Measurements from ENCODE around the gene LITAF.

The LITAF gene

GRCh38 chr16:11570806-11571205 lies 15.9 kb downstream of the LITAF start:
- no peak overlapping the region for H3K9ac ChIP-seq (ENCODE audit: low read depth, low read length)
- no peak overlapping the region for H3K27ac ChIP-seq (ENCODE audit: low read depth, low read length)
- no peak overlapping the region for H3K4me3 ChIP-seq (ENCODE audit: low read depth, low read length)
- no peaks in the 10 kb centered on the region for H3K27me3 ChIP-seq (ENCODE audit: control insufficient read depth, insufficient read depth, low read length)
- peaks cover 6% of the 10 kb centered on the region; the same call in 1 of the 2 replicates for H3K4me1 ChIP-seq (ENCODE audit: control insufficient read depth, insufficient read depth, low read length)
- no peaks in the 10 kb centered on the region for H3K9me3 ChIP-seq (ENCODE audit: control insufficient read depth, insufficient read depth, low read length)
- H3K36me3 ChIP-seq (ENCODE audit: control insufficient read depth, insufficient read depth, low read length): no peaks in the 10 kb centered on the region

- H3K4me1 ChIP-seq (ENCODE audit: control insufficient read depth, insufficient read depth, low read length): peaks cover 9% of the 10 kb centered on the region; the same call in 1 of the 2 replicates
- H3K9me3 ChIP-seq (ENCODE audit: control insufficient read depth, insufficient read depth, low read length): no peaks in the 10 kb centered on the region
- no peaks in the 10 kb centered on the region for H3K36me3 ChIP-seq (ENCODE audit: control insufficient read depth, insufficient read depth, low read length)
- no peaks in the 10 kb centered on the region for H3K27me3 ChIP-seq (ENCODE audit: control insufficient read depth, insufficient read depth, low read length)
- no peak overlapping the region for H3K9ac ChIP-seq (ENCODE audit: low read depth, low read length)
- H3K4me3 ChIP-seq (ENCODE audit: low read depth, low read length): no peak overlapping the region
- no peak overlapping the region for H3K27ac ChIP-seq (ENCODE audit: low read depth, low read length)
These were observed 16.5 kb downstream of the LITAF start for GRCh38 chr16:11570258-11570657.

GRCh38 chr16:11566398-11566797 lies 20.3 kb downstream of the LITAF start:
- Histone ChIP-seq H3K36me3 (ENCODE audit: control insufficient read depth, insufficient read depth, low read length) (no peaks in the 10 kb centered on the region), H3K9ac (ENCODE audit: low read depth, low read length) (no peak overlapping the region), H3K4me1 (ENCODE audit: control insufficient read depth, insufficient read depth, low read length) (peaks cover 23% of the 10 kb centered on the region), H3K27me3 (ENCODE audit: control insufficient read depth, insufficient read depth, low read length) (no peaks in the 10 kb centered on the region), H3K4me3 (ENCODE audit: low read depth, low read length) (no peak overlapping the region), H3K27ac (ENCODE audit: low read depth, low read length) (no peak overlapping the region), H3K9me3 (ENCODE audit: control insufficient read depth, insufficient read depth, low read length) (no peaks in the 10 kb centered on the region)

- H3K4me3 ChIP-seq (ENCODE audit: low read depth, low read length): no peak overlapping the region
- H3K27ac ChIP-seq (ENCODE audit: low read depth, low read length): no peak overlapping the region
- no peaks in the 10 kb centered on the region for H3K36me3 ChIP-seq (ENCODE audit: control insufficient read depth, insufficient read depth, low read length)
- H3K4me1 ChIP-seq (ENCODE audit: control insufficient read depth, insufficient read depth, low read length): peaks cover 27% of the 10 kb centered on the region
- H3K9ac ChIP-seq (ENCODE audit: low read depth, low read length): no peak overlapping the region
- H3K27me3 ChIP-seq (ENCODE audit: control insufficient read depth, insufficient read depth, low read length): no peaks in the 10 kb centered on the region
- no peaks in the 10 kb centered on the region for H3K9me3 ChIP-seq (ENCODE audit: control insufficient read depth, insufficient read depth, low read length)
These were observed 21.1 kb downstream of the LITAF start for GRCh38 chr16:11565665-11566064.

GRCh38 chr16:11564046-11564926 lies 22.4 kb downstream of the LITAF start:
- Histone ChIP-seq H3K27me3 (ENCODE audit: control insufficient read depth, insufficient read depth, low read length) (no peaks in the 10 kb centered on the region), H3K4me1 (ENCODE audit: control insufficient read depth, insufficient read depth, low read length) (peaks cover 29% of the 10 kb centered on the region), H3K4me3 (ENCODE audit: low read depth, low read length) (no peak overlapping the region), H3K36me3 (ENCODE audit: control insufficient read depth, insufficient read depth, low read length) (no peaks in the 10 kb centered on the region), H3K9me3 (ENCODE audit: control insufficient read depth, insufficient read depth, low read length) (no peaks in the 10 kb centered on the region), H3K27ac (ENCODE audit: low read depth, low read length) (no peak overlapping the region), H3K9ac (ENCODE audit: low read depth, low read length) (no peak overlapping the region)

GRCh38 chr16:11563493-11564040 lies 23.2 kb downstream of the LITAF start:
- Histone ChIP-seq H3K27ac (ENCODE audit: low read depth, low read length) (no peak overlapping the region), H3K36me3 (ENCODE audit: control insufficient read depth, insufficient read depth, low read length) (no peaks in the 10 kb centered on the region), H3K27me3 (ENCODE audit: control insufficient read depth, insufficient read depth, low read length) (no peaks in the 10 kb centered on the region), H3K4me1 (ENCODE audit: control insufficient read depth, insufficient read depth, low read length) (peaks cover 29% of the 10 kb centered on the region), H3K9ac (ENCODE audit: low read depth, low read length) (no peak overlapping the region), H3K4me3 (ENCODE audit: low read depth, low read length) (no peak overlapping the region), H3K9me3 (ENCODE audit: control insufficient read depth, insufficient read depth, low read length) (no peaks in the 10 kb centered on the region)

- H3K36me3 ChIP-seq (ENCODE audit: control insufficient read depth, insufficient read depth, low read length): no peaks in the 10 kb centered on the region
- H3K27me3 ChIP-seq (ENCODE audit: control insufficient read depth, insufficient read depth, low read length): no peaks in the 10 kb centered on the region
- H3K9me3 ChIP-seq (ENCODE audit: control insufficient read depth, insufficient read depth, low read length): no peaks in the 10 kb centered on the region
- no peak overlapping the region for H3K4me3 ChIP-seq (ENCODE audit: low read depth, low read length)
- H3K27ac ChIP-seq (ENCODE audit: low read depth, low read length): no peak overlapping the region
- no peak overlapping the region for H3K9ac ChIP-seq (ENCODE audit: low read depth, low read length)
- peaks cover 29% of the 10 kb centered on the region for H3K4me1 ChIP-seq (ENCODE audit: control insufficient read depth, insufficient read depth, low read length)
These were observed 23.8 kb downstream of the LITAF start for GRCh38 chr16:11562941-11563340.

- Histone ChIP-seq H3K36me3 (ENCODE audit: control insufficient read depth, insufficient read depth, low read length) (no peaks in the 10 kb centered on the region), H3K4me1 (ENCODE audit: control insufficient read depth, insufficient read depth, low read length) (peaks cover 29% of the 10 kb centered on the region), H3K27me3 (ENCODE audit: control insufficient read depth, insufficient read depth, low read length) (no peaks in the 10 kb centered on the region), H3K9me3 (ENCODE audit: control insufficient read depth, insufficient read depth, low read length) (no peaks in the 10 kb centered on the region), H3K4me3 (ENCODE audit: low read depth, low read length) (no peak overlapping the region), H3K27ac (ENCODE audit: low read depth, low read length) (no peak overlapping the region), H3K9ac (ENCODE audit: low read depth, low read length) (no peak overlapping the region)
These were observed 24.3 kb downstream of the LITAF start for GRCh38 chr16:11562411-11562810.

GRCh38 chr16:11561856-11562255 lies 24.9 kb downstream of the LITAF start:
- Histone ChIP-seq H3K4me1 (ENCODE audit: control insufficient read depth, insufficient read depth, low read length) (peaks cover 29% of the 10 kb centered on the region), H3K27ac (ENCODE audit: low read depth, low read length) (no peak overlapping the region), H3K36me3 (ENCODE audit: control insufficient read depth, insufficient read depth, low read length) (peaks cover 4% of the 10 kb centered on the region; the same call in 1 of the 2 replicates), H3K9me3 (ENCODE audit: control insufficient read depth, insufficient read depth, low read length) (no peaks in the 10 kb centered on the region), H3K27me3 (ENCODE audit: control insufficient read depth, insufficient read depth, low read length) (no peaks in the 10 kb centered on the region), H3K9ac (ENCODE audit: low read depth, low read length) (no peak overlapping the region), H3K4me3 (ENCODE audit: low read depth, low read length) (no peak overlapping the region)

GRCh38 chr16:11561454-11561805 lies 25.3 kb downstream of the LITAF start:
- Histone ChIP-seq H3K4me3 (ENCODE audit: low read depth, low read length) (no peak overlapping the region), H3K27me3 (ENCODE audit: control insufficient read depth, insufficient read depth, low read length) (no peaks in the 10 kb centered on the region), H3K9me3 (ENCODE audit: control insufficient read depth, insufficient read depth, low read length) (no peaks in the 10 kb centered on the region), H3K9ac (ENCODE audit: low read depth, low read length) (no peak overlapping the region), H3K36me3 (ENCODE audit: control insufficient read depth, insufficient read depth, low read length) (peaks cover 8% of the 10 kb centered on the region; the same call in 1 of the 2 replicates), H3K4me1 (ENCODE audit: control insufficient read depth, insufficient read depth, low read length) (peaks cover 29% of the 10 kb centered on the region), H3K27ac (ENCODE audit: low read depth, low read length) (peak overlapping the region; percentile 33)

GRCh38 chr16:11560701-11561453 lies 25.8 kb downstream of the LITAF start:
- Histone ChIP-seq H3K9ac (ENCODE audit: low read depth, low read length) (no peak overlapping the region), H3K36me3 (ENCODE audit: control insufficient read depth, insufficient read depth, low read length) (peaks cover 14% of the 10 kb centered on the region), H3K4me1 (ENCODE audit: control insufficient read depth, insufficient read depth, low read length) (peaks cover 29% of the 10 kb centered on the region), H3K4me3 (ENCODE audit: low read depth, low read length) (no peak overlapping the region), H3K9me3 (ENCODE audit: control insufficient read depth, insufficient read depth, low read length) (no peaks in the 10 kb centered on the region), H3K27me3 (ENCODE audit: control insufficient read depth, insufficient read depth, low read length) (no peaks in the 10 kb centered on the region), H3K27ac (ENCODE audit: low read depth, low read length) (peak overlapping the region; percentile 33)

Data from HUES48 (cell line).